Astrocyte of the cerebellum (primary cell): ENCODE measurements around the gene ZNF534.
"Not testable (repeated sequence)": the region's sequence is repeated elsewhere in the genome, so short reads cannot be mapped to it uniquely, and the experiment has no call there.

Experiments
- DNase-seq: peaks from one replicate; pipeline ENCODE4 v3.0.0-alpha.2; 2011; ENCODE audit warnings: low read depth
- H3K4me3 ChIP-seq: 2 replicates; pipeline ENCODE4 v1.5.1; 2011; ENCODE audit warnings: mild to moderate bottlenecking, low read depth, low read length, moderate library complexity
- in situ Hi-C: cut with HindIII; loops from 2 replicates; pipeline ENCODE4 v1.10.0; 2017; ENCODE audit warnings: low sequenced_read_pairs
- TF ChIP-seq, protein P1 (sequence below): IDR thresholded peaks from 2 replicates; pipeline ENCODE4 v1.5.1; 2012; ENCODE audit warnings: low read length, low read depth, moderate library complexity, mild to moderate bottlenecking; ENCODE audit errors: missing control alignments

ZNF534 gene

DNA sequence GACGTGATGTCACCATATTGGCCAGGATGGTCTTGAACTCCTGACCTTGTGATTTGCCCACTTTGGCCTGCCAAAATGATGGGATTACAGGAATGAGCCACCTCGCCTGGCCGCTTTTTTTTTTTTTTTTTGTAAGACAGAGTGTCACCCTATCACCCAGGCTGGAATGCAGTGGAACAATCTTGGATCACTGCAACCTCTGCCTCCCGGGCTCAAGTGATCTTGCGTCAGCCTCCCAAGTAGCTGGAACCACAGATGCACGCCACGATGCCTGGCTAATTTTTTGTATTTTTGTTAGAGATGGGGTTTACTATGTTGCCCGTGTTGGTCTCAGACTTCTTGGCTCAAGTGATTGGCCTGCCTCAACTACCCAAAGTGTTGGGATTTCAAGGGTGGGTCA, 69.6 kb downstream of the ZNF534 start:
- no peak overlapping the region for H3K4me3 ChIP-seq
- DNase-seq, result no peak
- TF ChIP-seq, protein P1, sequence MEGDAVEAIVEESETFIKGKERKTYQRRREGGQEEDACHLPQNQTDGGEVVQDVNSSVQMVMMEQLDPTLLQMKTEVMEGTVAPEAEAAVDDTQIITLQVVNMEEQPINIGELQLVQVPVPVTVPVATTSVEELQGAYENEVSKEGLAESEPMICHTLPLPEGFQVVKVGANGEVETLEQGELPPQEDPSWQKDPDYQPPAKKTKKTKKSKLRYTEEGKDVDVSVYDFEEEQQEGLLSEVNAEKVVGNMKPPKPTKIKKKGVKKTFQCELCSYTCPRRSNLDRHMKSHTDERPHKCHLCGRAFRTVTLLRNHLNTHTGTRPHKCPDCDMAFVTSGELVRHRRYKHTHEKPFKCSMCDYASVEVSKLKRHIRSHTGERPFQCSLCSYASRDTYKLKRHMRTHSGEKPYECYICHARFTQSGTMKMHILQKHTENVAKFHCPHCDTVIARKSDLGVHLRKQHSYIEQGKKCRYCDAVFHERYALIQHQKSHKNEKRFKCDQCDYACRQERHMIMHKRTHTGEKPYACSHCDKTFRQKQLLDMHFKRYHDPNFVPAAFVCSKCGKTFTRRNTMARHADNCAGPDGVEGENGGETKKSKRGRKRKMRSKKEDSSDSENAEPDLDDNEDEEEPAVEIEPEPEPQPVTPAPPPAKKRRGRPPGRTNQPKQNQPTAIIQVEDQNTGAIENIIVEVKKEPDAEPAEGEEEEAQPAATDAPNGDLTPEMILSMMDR, result no peak
- in situ Hi-C loops, result no loop called here

DNA sequence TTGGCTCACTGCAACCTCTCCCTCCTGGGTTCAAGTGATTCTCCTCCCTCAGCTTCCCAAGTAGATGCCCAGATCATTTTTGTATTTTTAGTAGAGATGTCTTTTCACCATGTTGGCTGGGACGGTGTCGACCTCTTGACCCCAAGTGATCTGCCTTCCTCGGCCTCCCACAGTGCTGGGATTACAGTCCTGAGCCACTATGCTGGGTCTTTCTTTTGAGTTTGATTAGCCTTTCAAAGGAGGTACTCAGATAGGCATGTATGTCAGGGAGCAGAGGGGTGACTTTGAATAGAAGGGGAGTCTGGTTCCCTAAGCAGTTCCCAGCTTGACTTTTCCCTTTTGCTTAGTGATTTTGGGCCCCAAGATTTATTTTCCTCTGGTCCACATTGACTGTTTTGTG, 71.5 kb downstream of the ZNF534 start:
- in situ Hi-C loops, DNase-seq, H3K4me3 ChIP-seq: not testable (repeated sequence)

DNA sequence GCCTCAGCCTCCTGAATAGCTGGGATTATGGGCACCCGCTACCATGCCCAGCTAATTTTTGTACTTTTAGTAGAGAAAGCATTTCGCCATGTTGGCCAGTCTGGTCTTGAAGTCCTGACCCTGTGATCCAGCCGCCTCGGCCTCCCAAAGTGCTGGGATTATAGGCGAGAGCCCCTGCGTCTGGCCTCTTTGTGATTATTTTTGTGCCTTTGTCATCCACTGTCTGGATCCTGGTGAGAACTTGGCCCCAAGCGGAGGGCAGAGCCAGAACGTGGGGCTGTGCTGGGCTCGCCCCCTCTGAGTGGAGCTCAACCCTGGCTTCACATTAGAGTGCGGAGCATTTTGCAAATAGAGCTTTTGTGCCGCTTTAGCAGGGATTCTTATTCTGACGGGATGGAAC, 72.0 kb downstream of the ZNF534 start:
- in situ Hi-C loops, H3K4me3 ChIP-seq, DNase-seq: not testable (repeated sequence)
